ENCODE data around the gene ASB10.

Gene ASB10

GRCh38 chr7:151166629-151167196 lies 20.3 kb downstream of the ASB10 start:
- no peak for DNase-seq (ENCODE audit: low spot score)

GRCh38 chr7:151161757-151162156 lies 25.3 kb downstream of the ASB10 start:
- FAIRE-seq (no peak), DNase-seq (ENCODE audit: low spot score) (no peak)

More at GRCh38 chr7:151166629-151167196, 20.3 kb downstream of the ASB10 start:
- FAIRE-seq: no peak

GRCh38 chr7:151157645-151158329 lies 29.3 kb downstream of the ASB10 start:
- no peak for DNase-seq (ENCODE audit: low spot score)
- FAIRE-seq: no peak

- DNase-seq (ENCODE audit: low spot score) (no peak), FAIRE-seq (no peak)
Observed at GRCh38 chr7:151152643-151153513, 34.2 kb downstream of the ASB10 start.

- FAIRE-seq: no peak
Observed at GRCh38 chr7:151150388-151150787, 36.7 kb downstream of the ASB10 start.

GRCh38 chr7:151148319-151149259 lies 38.5 kb downstream of the ASB10 start:
- no peak for DNase-seq (ENCODE audit: low spot score)
- FAIRE-seq: no peak

More at GRCh38 chr7:151150388-151150787, 36.7 kb downstream of the ASB10 start:
- no peak for DNase-seq (ENCODE audit: low spot score)

- FAIRE-seq: no peak
- DNase-seq (ENCODE audit: low spot score): no peak
Observed at GRCh38 chr7:151146761-151147160, 40.3 kb downstream of the ASB10 start.

- FAIRE-seq: no peak
- DNase-seq (ENCODE audit: low spot score): no peak
Observed at GRCh38 chr7:151144387-151144786, 42.7 kb downstream of the ASB10 start.

- FAIRE-seq (no peak), DNase-seq (ENCODE audit: low spot score) (no peak)
Observed at GRCh38 chr7:151143261-151144015, 43.6 kb downstream of the ASB10 start.

GRCh38 chr7:151142686-151143040 lies 44.4 kb downstream of the ASB10 start:
- FAIRE-seq (no peak), DNase-seq (ENCODE audit: low spot score) (no peak)

GRCh38 chr7:151141855-151142685 lies 45.0 kb downstream of the ASB10 start:
- no peak for DNase-seq (ENCODE audit: low spot score)
- no peak for FAIRE-seq

- FAIRE-seq (no peak), DNase-seq (ENCODE audit: low spot score) (no peak)
Observed at GRCh38 chr7:151141311-151141854, 45.7 kb downstream of the ASB10 start.

GRCh38 chr7:151140826-151141225 lies 46.2 kb downstream of the ASB10 start:
- DNase-seq (ENCODE audit: low spot score) (no peak), FAIRE-seq (no peak)

- DNase-seq (ENCODE audit: low spot score) (no peak), FAIRE-seq (no peak)
Observed at GRCh38 chr7:151139791-151140190, 47.3 kb downstream of the ASB10 start.

- no peak for DNase-seq (ENCODE audit: low spot score)
- no peak for FAIRE-seq
Observed at GRCh38 chr7:151139071-151139790, 47.8 kb downstream of the ASB10 start.

GRCh38 chr7:151138153-151138851 lies 48.7 kb downstream of the ASB10 start:
- no peak for FAIRE-seq
- DNase-seq (ENCODE audit: low spot score): no peak

GRCh38 chr7:151137791-151138152 lies 49.3 kb downstream of the ASB10 start:
- no peak for FAIRE-seq
- DNase-seq (ENCODE audit: low spot score): no peak

- DNase-seq (ENCODE audit: low spot score): no peak
- no peak for FAIRE-seq
Observed at GRCh38 chr7:151137076-151137675, 49.9 kb downstream of the ASB10 start.
